SK-N-SH (cell line): ENCODE results near the gene NME3.

Experiments used
- CHD2 ChIP-seq: fragments of 150-350 bp; IDR thresholded peaks from 2 replicates; pipeline ENCODE4 v1.6.1; 2018; ENCODE audit warnings: low read length; ENCODE audit not compliant: partially characterized antibody
- GATA2 ChIP-seq: sonication (generic); formaldehyde crosslinking; IDR thresholded peaks from 2 replicates; pipeline ENCODE4 v1.5.0; 2020; ENCODE audit warnings: mild to moderate bottlenecking, missing genetic modification reagents
- POLR2AphosphoS5 ChIP-seq: IDR thresholded peaks from 2 replicates; pipeline ENCODE4 v1.6.1; 2012; ENCODE audit warnings: low read depth, low read length
- TCF12 ChIP-seq: IDR thresholded peaks from 2 replicates; pipeline ENCODE4 v1.4.0; 2012

DNA sequence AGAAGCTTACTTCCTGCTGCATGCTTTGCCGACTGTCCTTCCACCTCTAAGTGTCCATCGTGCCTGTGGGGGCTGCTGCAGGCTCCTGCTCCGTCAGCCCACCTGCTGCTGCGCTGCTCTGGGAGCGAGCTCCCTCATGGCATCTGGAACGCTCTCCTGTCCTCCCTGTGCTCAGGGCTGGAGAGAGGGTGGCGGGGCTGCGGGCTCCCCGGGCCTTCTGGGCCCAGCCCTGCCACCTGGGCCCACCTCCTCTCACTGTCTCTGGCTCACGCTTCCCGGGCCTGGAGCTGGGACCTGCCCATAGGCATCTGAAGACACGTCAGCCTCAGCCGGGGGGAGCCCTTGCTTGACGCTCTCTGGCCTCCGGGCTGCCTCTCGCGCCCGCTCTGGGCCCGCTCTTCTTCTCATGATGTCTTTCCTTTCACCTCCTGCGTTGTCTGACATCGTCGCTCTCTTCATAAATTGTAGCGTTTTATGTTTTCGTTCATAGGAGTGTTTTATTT lies 27.0 kb downstream of the NME3 start:
- TF ChIP-seq POLR2AphosphoS5 (no peak), TCF12 (no peak), CHD2 (no peak), GATA2 (CRISPR knock-in tag) (no peak)
